H1 (cell line): ENCODE data around the gene ENOPH1. TPM values are rescaled to one million over a fixed set of nuclear protein-coding genes. Genes with fewer than 3 reads are reported as not detected.

ENCODE experiments used
- CTCF ChIA-PET: fragments of 300-600 bp; sonication (Branson Sonifier 250); formaldehyde crosslinking; loops from one replicate; lab custom pipeline; 2021; ENCODE audit not compliant: partially characterized antibody; lab: Charles Lee
- POLR2A ChIA-PET: fragments of 300-600 bp; sonication (Branson Sonifier 250); formaldehyde crosslinking; loops from one replicate; lab custom pipeline; 2021; ENCODE audit warnings: inconsistent platforms; ENCODE audit not compliant: partially characterized antibody; lab: Charles Lee
- DNase-seq, 2 experiments: peaks; one replicate each; pipeline versions ENCODE4 v3.0.0 to v3.0.0-alpha.2; 2010 to 2022; ENCODE audit warnings: low spot score in 2 of 2, low read depth in 1 of 2, mixed read lengths in 1 of 2
- FAIRE-seq: peaks from 2 replicates; lab custom pipeline; 2011; peaks lifted over from hg19 to GRCh38; lab: Jason Lieb, UNC
- H2AFZ ChIP-seq: 2 replicates; pipeline ENCODE4 v1.8.1; 2012; ENCODE audit warnings: low read length, inconsistent platforms
- H2AK5ac ChIP-seq: 2 replicates; pipeline ENCODE4 v1.6.1; 2013; ENCODE audit warnings: low read depth, low read length
- H2BK120ac ChIP-seq: replicated peaks from 2 replicates; pipeline ENCODE3; 2013; ENCODE audit warnings: low read depth, low read length, inconsistent platforms
- H2BK12ac ChIP-seq: 2 replicates; pipeline ENCODE4 v1.6.1; 2013; ENCODE audit warnings: low read depth, low read length
- H2BK15ac ChIP-seq: 2 replicates; pipeline ENCODE4 v1.6.1; 2013; ENCODE audit warnings: low read length
- H2BK20ac ChIP-seq: 2 replicates; pipeline ENCODE4 v1.6.1; 2013; ENCODE audit warnings: low read length
- H2BK5ac ChIP-seq: 2 replicates; pipeline ENCODE4 v1.6.1; 2013; ENCODE audit warnings: low read depth, low read length
- H3K14ac ChIP-seq: 2 replicates; pipeline ENCODE4 v1.6.1; 2013; ENCODE audit warnings: inconsistent platforms; ENCODE audit not compliant: insufficient read length
- H3K18ac ChIP-seq: 2 replicates; pipeline ENCODE4 v1.6.1; 2013; ENCODE audit warnings: low read length; ENCODE audit errors: extremely low read depth
- H3K23ac ChIP-seq: 2 replicates; pipeline ENCODE4 v1.6.1; 2013; ENCODE audit warnings: inconsistent platforms; ENCODE audit not compliant: insufficient read length
- H3K23me2 ChIP-seq: 2 replicates; pipeline ENCODE4 v1.6.1; 2013; ENCODE audit warnings: low read depth, low read length
- H3K27ac ChIP-seq: 2 replicates; pipeline ENCODE4 v1.6.1; 2011; ENCODE audit warnings: low read depth, low read length, inconsistent platforms
- H3K27me3 ChIP-seq, 4 experiments: replicated peaks in 1 of 4; 1 replicate in 1 of 4; 2 replicates in 3 of 4; pipeline versions ENCODE4 v1.6.1 to v1.8.1; 2011 to 2013; ENCODE audit warnings: low read length in 3 of 4, mild to moderate bottlenecking in 3 of 4, inconsistent platforms in 2 of 4, mixed read lengths in 2 of 4, moderate library complexity in 1 of 4; ENCODE audit not compliant: control insufficient read depth in 3 of 4, insufficient read depth in 3 of 4; ENCODE audit errors: extremely low read depth in 1 of 4
- H3K36me3 ChIP-seq, 4 experiments: 2 replicates each; pipeline versions ENCODE4 v1.6.1 to v1.8.1; 2011 to 2013; ENCODE audit warnings: mild to moderate bottlenecking in 4 of 4, low read length in 3 of 4, moderate library complexity in 2 of 4, control low read depth in 1 of 4, inconsistent platforms in 1 of 4; ENCODE audit not compliant: insufficient read depth in 4 of 4, control insufficient read depth in 2 of 4
- H3K4ac ChIP-seq: replicated peaks from 2 replicates; pipeline ENCODE3; 2013; ENCODE audit warnings: low read length, low read depth, mixed read lengths, inconsistent platforms; ENCODE audit not compliant: insufficient read length
- H3K4me1 ChIP-seq, 4 experiments: replicated peaks in 1 of 4; 1 replicate in 1 of 4; 2 replicates in 3 of 4; pipeline versions ENCODE4 v1.6.1 to v1.8.1; 2011 to 2013; ENCODE audit warnings: low read length in 3 of 4, inconsistent platforms in 2 of 4, mixed read lengths in 1 of 4; ENCODE audit not compliant: insufficient read depth in 4 of 4, control insufficient read depth in 3 of 4
- H3K4me2 ChIP-seq, 2 experiments: 2 replicates each; pipeline versions ENCODE4 v1.6.1 to v1.8.1; 2011 to 2013; ENCODE audit warnings: low read depth in 2 of 2, low read length in 2 of 2, control low read depth in 1 of 2, inconsistent platforms in 1 of 2, mild to moderate bottlenecking in 1 of 2; ENCODE audit not compliant: insufficient read depth in 1 of 2
- H3K4me3 ChIP-seq, 4 experiments: fragments of 200-600, 300-600 bp in 1 of 4; sonication (generic), shearing (Covaris generic), sonication (Bioruptor Twin) in 1 of 4; 2 replicates each; pipeline versions ENCODE4 v1.5.1 to v1.8.1; 2011 to 2016; ENCODE audit warnings: low read length in 4 of 4, low read depth in 3 of 4, control low read depth in 2 of 4, inconsistent platforms in 2 of 4, mild to moderate bottlenecking in 2 of 4, mixed read lengths in 1 of 4, moderate library complexity in 1 of 4; ENCODE audit not compliant: insufficient read depth in 2 of 4; ENCODE audit errors: extremely low read depth in 1 of 4
- H3K56ac ChIP-seq: replicated peaks from 2 replicates; pipeline ENCODE3; 2013; ENCODE audit warnings: low read depth, mild to moderate bottlenecking, mixed read lengths, low read length, inconsistent platforms; ENCODE audit not compliant: insufficient read length
- H3K79me1 ChIP-seq: 2 replicates; pipeline ENCODE4 v1.6.1; 2013; ENCODE audit warnings: low read depth, low read length, control low read depth
- H3K79me2 ChIP-seq, 2 experiments: 2 replicates each; pipeline versions ENCODE4 v1.6.1 to v1.8.1; 2012 to 2013; ENCODE audit warnings: low read length in 2 of 2, mild to moderate bottlenecking in 2 of 2, inconsistent platforms in 1 of 2; ENCODE audit not compliant: insufficient read depth in 2 of 2, control insufficient read depth in 1 of 2
- H3K9ac ChIP-seq, 4 experiments: replicated peaks in 1 of 4; 1 replicate in 1 of 4; 2 replicates in 3 of 4; pipeline versions ENCODE4 v1.6.1 to v1.8.1; 2011 to 2013; ENCODE audit warnings: low read depth in 3 of 4, low read length in 3 of 4, control low read depth in 2 of 4, mild to moderate bottlenecking in 2 of 4, moderate library complexity in 2 of 4, inconsistent platforms in 1 of 4; ENCODE audit errors: extremely low read depth in 1 of 4
- H3K9me3 ChIP-seq, 2 experiments: 2 replicates each; pipeline versions ENCODE4 v1.6.1 to v1.8.1; 2012 to 2013; ENCODE audit warnings: mild to moderate bottlenecking in 2 of 2, moderate library complexity in 2 of 2, control low read depth in 1 of 2, inconsistent platforms in 1 of 2, low read depth in 1 of 2, low read length in 1 of 2, mixed read lengths in 1 of 2; ENCODE audit not compliant: insufficient read depth in 2 of 2
- H4K20me1 ChIP-seq, 2 experiments: replicated peaks in 1 of 2; 2 replicates each; pipeline versions ENCODE3 to v1.8.1; 2011 to 2013; ENCODE audit warnings: inconsistent platforms in 2 of 2, low read length in 2 of 2, mild to moderate bottlenecking in 1 of 2; ENCODE audit not compliant: insufficient read depth in 2 of 2, control insufficient read depth in 1 of 2
- H4K5ac ChIP-seq: 2 replicates; pipeline ENCODE4 v1.6.1; 2013; ENCODE audit warnings: low read length, low read depth, mixed read lengths, inconsistent platforms; ENCODE audit not compliant: insufficient read length
- H4K8ac ChIP-seq: 2 replicates; pipeline ENCODE4 v1.8.0; 2013; ENCODE audit warnings: mild to moderate bottlenecking, moderate library complexity, low read length, inconsistent platforms; ENCODE audit not compliant: insufficient read depth; ENCODE audit errors: extremely low read depth
- H4K91ac ChIP-seq: replicated peaks from 2 replicates; pipeline ENCODE3; 2013; ENCODE audit warnings: low read length, mixed read lengths, inconsistent platforms; ENCODE audit not compliant: insufficient read length
- BACH1 ChIP-seq: IDR thresholded peaks from 2 replicates; pipeline ENCODE4 v1.6.1; 2012; ENCODE audit warnings: low read length, improper control_type of control experiment
- BRCA1 ChIP-seq: IDR thresholded peaks from 2 replicates; pipeline ENCODE4 v1.6.1; 2012; ENCODE audit warnings: low read depth, low read length, improper control_type of control experiment
- EZH2 ChIP-seq: fragments of 200-600 bp; sonication (generic); IDR thresholded peaks from 2 replicates; pipeline ENCODE4 v1.7.1; 2012; ENCODE audit warnings: low read depth, mild to moderate bottlenecking, moderate library complexity, low read length, inconsistent platforms; ENCODE audit not compliant: severe bottlenecking
- KDM4A ChIP-seq: IDR thresholded peaks from one replicate; pipeline ENCODE4 v1.7.1; 2012; ENCODE audit warnings: low read depth, mild to moderate bottlenecking, moderate library complexity, low read length, inconsistent platforms; ENCODE audit not compliant: severe bottlenecking
- KDM5A ChIP-seq: fragments of 200-600 bp; IDR thresholded peaks from 2 replicates; pipeline ENCODE4 v1.7.1; 2012; ENCODE audit warnings: mild to moderate bottlenecking, low read length, inconsistent platforms, mixed read lengths
- NANOG ChIP-seq: IDR thresholded peaks from 2 replicates; pipeline ENCODE4 v1.6.1; 2011; ENCODE audit warnings: low read length, low read depth, mild to moderate bottlenecking, inconsistent platforms; ENCODE audit not compliant: insufficient read depth, poor library complexity, severe bottlenecking
- POLR2AphosphoS5 ChIP-seq: IDR thresholded peaks from 2 replicates; pipeline ENCODE4 v1.6.1; 2011; ENCODE audit warnings: low read depth, low read length
- RBBP5 ChIP-seq: IDR thresholded peaks from 2 replicates; pipeline ENCODE4 v1.7.1; 2012; ENCODE audit warnings: low read depth, mild to moderate bottlenecking, inconsistent platforms, low read length, moderate library complexity, borderline replicate concordance
- RFX5 ChIP-seq: IDR thresholded peaks from 2 replicates; pipeline ENCODE4 v1.6.1; 2011; ENCODE audit warnings: low read depth, low read length, improper control_type of control experiment, borderline replicate concordance
- SAP30 ChIP-seq: fragments of 300-600 bp; sonication (generic); IDR thresholded peaks from 2 replicates; pipeline ENCODE4 v1.7.1; 2012; ENCODE audit warnings: low read length, moderate library complexity, mild to moderate bottlenecking, inconsistent platforms; ENCODE audit not compliant: insufficient read depth, insufficient replicate concordance
- SIX5 ChIP-seq: IDR thresholded peaks from 2 replicates; pipeline ENCODE4 v1.6.1; 2011; ENCODE audit warnings: mild to moderate bottlenecking, low read depth, low read length
- SP4 ChIP-seq: IDR thresholded peaks from 2 replicates; pipeline ENCODE4 v1.6.1; 2012; ENCODE audit warnings: low read length, inconsistent platforms
- TAF1 ChIP-seq: IDR thresholded peaks from 2 replicates; pipeline ENCODE4 v1.6.1; 2011; ENCODE audit warnings: mild to moderate bottlenecking, low read depth, low read length
- WGBS, 2 experiments: shearing (Covaris generic) in 1 of 2; methylation state at CpG; one replicate each; pipeline versions ENCODE4 v1.1.6 to v1.1.7; 2013 to 2015; ENCODE audit warnings: low lambda C conversion rate in 2 of 2, mixed read lengths in 2 of 2, inconsistent platforms in 1 of 2, low coverage in 1 of 2, missing lambda C conversion rate in 1 of 2; ENCODE audit not compliant: insufficient replicate concordance in 2 of 2, insufficient coverage in 1 of 2, insufficient read length in 1 of 2; ENCODE audit errors: extremely low coverage in 1 of 2, missing lambda C conversion rate in 1 of 2; 5-methylcytosine and 5-hydroxymethylcytosine counted together
- polyA plus RNA-seq, 7 experiments: library from polyadenylated mRNA; depleted of rRNA in 3 of 7; stranded (reverse) in 5 of 7; unstranded in 2 of 7; fragments of >200 nt in 5 of 7; fragments of 200-250 nt in 2 of 7; gene quantifications; 1 replicate in 5 of 7; 2 replicates in 1 of 7; 4 replicates in 1 of 7; pipeline versions ENCODE4 v1.2.1 to v1.2.3, GENCODE V29; 2011 to 2013; ENCODE audit warnings: missing spikeins in 2 of 7, mixed read lengths in 2 of 7
- total RNA-seq: library from RNA; stranded (reverse); fragmentation: NEBNext Ultra II Directional; extraction: Animal tissue kit (Norgen Biotek cat#: 25700); gene quantifications from 2 replicates; pipeline ENCODE4 v1.2.1, GENCODE V29; 2021
- TF ChIP-seq, protein P1 (sequence below): IDR thresholded peaks from 2 replicates; pipeline ENCODE4 v1.6.1; 2011; ENCODE audit warnings: low read length, improper control_type of control experiment

Gene ENOPH1
- total and polyA plus RNA-seq, 2 of the 8 experiments (the other 6 are each of a cell fraction or from before 2014, with no cell fraction given): 25.1 to 89.3 TPM

GRCh38 chr4:82495666-82496065, 65.3 kb downstream of the ENOPH1 start:
- Histone ChIP-seq H3K27me3 (no peaks in the 10 kb centered on the region), H3K4me3 (no peak overlapping the region), H3K79me2 (no peaks in the 10 kb centered on the region), H4K20me1 (no peaks in the 10 kb centered on the region), H3K23ac (no peak overlapping the region), H3K18ac (no peak overlapping the region), H2BK120ac (no peak overlapping the region), H3K56ac (no peak overlapping the region), H3K36me3 (no peaks in the 10 kb centered on the region), H3K27ac (no peak overlapping the region), H2AK5ac (no peak overlapping the region), H4K8ac (no peak overlapping the region), H3K4me2 (no peak overlapping the region), H3K9ac (no peak overlapping the region), H3K4me1 (peaks cover 0 to 3% (median 1%) of the 10 kb centered on the region in 4 experiments; a peak in 4 of 7 replicates), H3K9me3 (no peaks in the 10 kb centered on the region), H2BK12ac (no peak overlapping the region), H2AFZ (no peak overlapping the region), H2BK5ac (no peak overlapping the region), H2BK15ac (no peak overlapping the region), H3K14ac (no peak overlapping the region), H4K91ac (no peak overlapping the region), H3K79me1 (no peaks in the 10 kb centered on the region), H2BK20ac (no peak overlapping the region), H3K23me2 (no peaks in the 10 kb centered on the region), H4K5ac (no peak overlapping the region), H3K4ac (no peak overlapping the region)
- ChIA-PET POLR2A (interaction anchor here (0.9 kb wide), 1 partner anchor 10 kb away, joined by 3 read pairs; no protein-coding TSS in a partner anchor), CTCF (interaction anchor here (0.9 to 1.0 kb wide), 2 partner anchors 10 to 69 kb away, joined by 3 read pairs; no protein-coding TSS in a partner anchor)
- DNase-seq: no peak
- no peak for FAIRE-seq
- WGBS, 2 experiments: 89% methylated on average over 4 of the region's 4 CpGs; no CpG with 5 or more reads in 1 of the 2 experiments
- TF ChIP-seq POLR2AphosphoS5 (no peak), KDM5A (no peak), SIX5 (no peak), SP4 (no peak), BACH1 (no peak), RFX5 (no peak), NANOG (no peak), BRCA1 (no peak), TAF1 (no peak), SAP30 (no peak), EZH2 (no peak), KDM4A (no peak), RBBP5 (no peak)
- TF ChIP-seq, protein P1, sequence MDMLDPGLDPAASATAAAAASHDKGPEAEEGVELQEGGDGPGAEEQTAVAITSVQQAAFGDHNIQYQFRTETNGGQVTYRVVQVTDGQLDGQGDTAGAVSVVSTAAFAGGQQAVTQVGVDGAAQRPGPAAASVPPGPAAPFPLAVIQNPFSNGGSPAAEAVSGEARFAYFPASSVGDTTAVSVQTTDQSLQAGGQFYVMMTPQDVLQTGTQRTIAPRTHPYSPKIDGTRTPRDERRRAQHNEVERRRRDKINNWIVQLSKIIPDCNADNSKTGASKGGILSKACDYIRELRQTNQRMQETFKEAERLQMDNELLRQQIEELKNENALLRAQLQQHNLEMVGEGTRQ: no peak
